ENCODE results near the gene EYS. TPM values are rescaled to one million over a fixed set of nuclear protein-coding genes. Genes with fewer than 3 reads are reported as not detected.

The EYS gene
- total and polyA plus RNA-seq, 2 of the 13 experiments (the other 11 are each of a cell fraction or from before 2014, with no cell fraction given) = 0.04 to 0.07 TPM

- Histone ChIP-seq H4K20me1 (ENCODE audit: insufficient read depth, low read length) (no peaks in the 10 kb centered on the region), H3K79me2 (ENCODE audit: insufficient read depth, low read length) (no peaks in the 10 kb centered on the region), H3K4me3 (replicated peaks in 1 of 3; ENCODE audit: insufficient read depth in 1 of 3, low read depth in 2 of 3, low read length in 3 of 3) (no peak overlapping the region), H3K36me3 (replicated peaks in 1 of 2; ENCODE audit: control insufficient read depth in 1 of 2, insufficient read depth in 2 of 2, low read length in 2 of 2) (no peaks in the 10 kb centered on the region), H3K4me1 (ENCODE audit: insufficient read depth, low read length) (peaks cover 18% of the 10 kb centered on the region), H3K27ac (ENCODE audit: extremely low read length, insufficient read depth, low read length) (no peak overlapping the region), H3K27me3 (ENCODE audit: control insufficient read depth in 1 of 2, insufficient read depth in 2 of 2, low read length in 2 of 2) (no peaks in the 10 kb centered on the region), H2AFZ (ENCODE audit: low read length) (no peak overlapping the region), H3K9ac (ENCODE audit: insufficient read depth, low read depth, low read length) (no peak overlapping the region), H3K9me3 (ENCODE audit: low read length) (no peaks in the 10 kb centered on the region), H3K4me2 (ENCODE audit: low read depth, low read length) (no peak overlapping the region)
- ATAC-seq (no peak), FAIRE-seq (no peak), DNase-seq (ENCODE audit: low spot score) (no peak)
- POLR2A ChIA-PET = no interaction called here
- CTCF ChIA-PET (ENCODE audit: low intra/inter-chr PET ratio, low total read pairs) = no interaction called here
- no peak for TF ChIP-seq MEIS1 (CRISPR knock-in tag; IDR thresholded peaks at IDR 0.05; ENCODE audit: borderline replicate concordance)
- no TSS peak for BruUV-seq (replicated peaks)
- in situ Hi-C loops (cut with HindIII; ENCODE audit: extremely low pct_ligation_motif_present, low pct_unique_long_range_greater_than_20kb) (loop anchor here (10.0 kb wide), 1 partner anchor 454 kb away; no protein-coding TSS in a partner anchor), intact Hi-C loops (cut with micrococcal nuclease; ENCODE audit: unreplicated experiment) (no loop called here)
Observed at GRCh38 chr6:63798378-63798777, 1908.6 kb downstream of the EYS start.

- Histone ChIP-seq H3K79me2 (ENCODE audit: insufficient read depth, low read length) (no peaks in the 10 kb centered on the region), H3K36me3 (replicated peaks in 1 of 2; ENCODE audit: control insufficient read depth in 1 of 2, insufficient read depth in 2 of 2, low read length in 2 of 2) (no peaks in the 10 kb centered on the region), H3K9me3 (ENCODE audit: low read length) (no peaks in the 10 kb centered on the region), H3K4me1 (ENCODE audit: insufficient read depth, low read length) (peaks cover 24% of the 10 kb centered on the region), H2AFZ (ENCODE audit: low read length) (no peak overlapping the region), H3K4me2 (ENCODE audit: low read depth, low read length) (no peak overlapping the region), H3K27me3 (ENCODE audit: control insufficient read depth in 1 of 2, insufficient read depth in 2 of 2, low read length in 2 of 2) (no peaks in the 10 kb centered on the region), H3K4me3 (replicated peaks in 1 of 3; ENCODE audit: insufficient read depth in 1 of 3, low read depth in 2 of 3, low read length in 3 of 3) (no peak overlapping the region), H3K9ac (ENCODE audit: insufficient read depth, low read depth, low read length) (no peak overlapping the region), H3K27ac (ENCODE audit: extremely low read length, insufficient read depth, low read length) (no peak overlapping the region), H4K20me1 (ENCODE audit: insufficient read depth, low read length) (no peaks in the 10 kb centered on the region)
- DNase-seq (ENCODE audit: low spot score) (no peak), ATAC-seq (no peak), FAIRE-seq (no peak)
- ChIA-PET POLR2A (no interaction called here), CTCF (ENCODE audit: low intra/inter-chr PET ratio, low total read pairs) (no interaction called here)
- intact Hi-C loops (cut with micrococcal nuclease; ENCODE audit: unreplicated experiment) = no loop called here
- BruUV-seq (replicated peaks) = no TSS peak
- in situ Hi-C loops (cut with HindIII; ENCODE audit: extremely low pct_ligation_motif_present, low pct_unique_long_range_greater_than_20kb) = loop anchor here (10.0 kb wide), 1 partner anchor 453 kb away; no protein-coding TSS in a partner anchor
- TF ChIP-seq MTA1 (CRISPR knock-in tag; IDR thresholded peaks at IDR 0.05; ENCODE audit: borderline replicate concordance) (no peak), ZBTB14 (CRISPR knock-in tag; IDR thresholded peaks at IDR 0.05) (no peak), ZNF431 (CRISPR knock-in tag; IDR thresholded peaks at IDR 0.05; ENCODE audit: borderline replicate concordance, low read depth) (no peak), THAP11 (CRISPR knock-in tag; IDR thresholded peaks at IDR 0.05) (no peak), ZBTB34 (CRISPR knock-in tag; IDR thresholded peaks at IDR 0.05) (no peak), ETV5 (CRISPR knock-in tag; IDR thresholded peaks at IDR 0.05; ENCODE audit: borderline replicate concordance) (no peak), ZNF879 (CRISPR knock-in tag; IDR thresholded peaks at IDR 0.05) (no peak), NFE2L1 (CRISPR knock-in tag; IDR thresholded peaks at IDR 0.05; ENCODE audit: borderline replicate concordance) (no peak), ZMAT5 (CRISPR knock-in tag; IDR thresholded peaks at IDR 0.05; ENCODE audit: borderline replicate concordance, low read depth) (no peak), ZNF362 (CRISPR knock-in tag; IDR thresholded peaks at IDR 0.05; ENCODE audit: borderline replicate concordance) (no peak), ZIK1 (CRISPR knock-in tag; IDR thresholded peaks at IDR 0.05; ENCODE audit: borderline replicate concordance, low read depth) (no peak), TEF (CRISPR knock-in tag; IDR thresholded peaks at IDR 0.05) (no peak)
Observed at GRCh38 chr6:63797721-63798120, 1909.3 kb downstream of the EYS start.

Data from HepG2 (cell line).